Measurements from ENCODE around the gene CSMD2. TPM values are rescaled to one million over a fixed set of nuclear protein-coding genes. Genes with fewer than 3 reads are reported as not detected.

Gene CSMD2
- total RNA-seq, 1 donor from 2014 or later = 0.98 TPM

GRCh38 chr1:33725037-33725436 is 440.0 kb downstream of the CSMD2 start:
- no peak overlapping the region for H3K4me3 ChIP-seq (ENCODE audit: low read depth, low read length)
- no peak for DNase-seq (ENCODE audit: low read depth)
- TF ChIP-seq CTCF (conservative IDR thresholded peaks at IDR 0.05; ENCODE audit: low read depth, low read length) = no peak

- no peak for TF ChIP-seq CTCF (conservative IDR thresholded peaks at IDR 0.05; ENCODE audit: low read depth, low read length)
Measured at GRCh38 chr1:33724348-33724747, 440.7 kb downstream of the CSMD2 start.

GRCh38 chr1:33723251-33723650 is 441.8 kb downstream of the CSMD2 start:
- DNase-seq (ENCODE audit: low read depth) = no peak
- no peak overlapping the region for H3K4me3 ChIP-seq (ENCODE audit: low read depth, low read length)
- TF ChIP-seq CTCF (conservative IDR thresholded peaks at IDR 0.05; ENCODE audit: low read depth, low read length) = no peak

More at GRCh38 chr1:33724348-33724747, 440.7 kb downstream of the CSMD2 start:
- no peak overlapping the region for H3K4me3 ChIP-seq (ENCODE audit: low read depth, low read length)
- no peak for DNase-seq (ENCODE audit: low read depth)

- H3K4me3 ChIP-seq (ENCODE audit: low read depth, low read length) = no peak overlapping the region
- TF ChIP-seq CTCF (conservative IDR thresholded peaks at IDR 0.05; ENCODE audit: low read depth, low read length) = no peak
- DNase-seq (ENCODE audit: low read depth) = no peak
Measured at GRCh38 chr1:33721301-33721815, 443.7 kb downstream of the CSMD2 start.

GRCh38 chr1:33719771-33720670 is 445.0 kb downstream of the CSMD2 start:
- no peak for TF ChIP-seq CTCF (conservative IDR thresholded peaks at IDR 0.05; ENCODE audit: low read depth, low read length)
- no peak for DNase-seq (ENCODE audit: low read depth)
- no peak overlapping the region for H3K4me3 ChIP-seq (ENCODE audit: low read depth, low read length)

- no peak for TF ChIP-seq CTCF (conservative IDR thresholded peaks at IDR 0.05; ENCODE audit: low read depth, low read length)
- no peak for DNase-seq (ENCODE audit: low read depth)
- H3K4me3 ChIP-seq (ENCODE audit: low read depth, low read length) = no peak overlapping the region
Measured at GRCh38 chr1:33719326-33719725, 445.7 kb downstream of the CSMD2 start.
